Uterus (tissue), 4 donors: ENCODE results near the gene CTRB1. TPM values are rescaled to one million over a fixed set of nuclear protein-coding genes. Genes with fewer than 3 reads are reported as not detected.
"Not testable (repeated sequence)": the region's sequence is repeated elsewhere in the genome, so short reads cannot be mapped to it uniquely, and the experiment has no call there.

Experiments used
- DNase-seq, 2 donors: peaks; one replicate each; pipeline ENCODE4 v3.0.0-alpha.2; 2019 to 2020
- H3K27ac ChIP-seq, 2 donors: fragments of 200-600 bp; sonication (generic); 1 replicate in 1 of 2; 2 replicates in 1 of 2; pipeline ENCODE4 v1.5.1; 2016 to 2018
- H3K27me3 ChIP-seq, 2 donors: fragments of 200-600 bp; sonication (generic); one replicate each; pipeline ENCODE4 v1.5.1; 2018 to 2019; ENCODE audit warnings: control low read depth in 1 of 2
- H3K36me3 ChIP-seq, 2 donors: fragments of 200-600 bp; sonication (generic); one replicate each; pipeline ENCODE4 v1.5.1; 2019; ENCODE audit warnings: control low read depth in 1 of 2
- H3K4me1 ChIP-seq, 2 donors: fragments of 200-600 bp; sonication (generic); one replicate each; pipeline ENCODE4 v1.5.1; 2018 to 2019; ENCODE audit warnings: control low read depth in 1 of 2
- H3K4me3 ChIP-seq, 2 donors: fragments of 200-600 bp; sonication (generic); 1 replicate in 1 of 2; 2 replicates in 1 of 2; pipeline ENCODE4 v1.5.1; 2018 to 2019; ENCODE audit warnings: mild to moderate bottlenecking in 1 of 2
- H3K9me3 ChIP-seq, 2 donors: fragments of 200-600 bp; sonication (generic); one replicate each; pipeline ENCODE4 v1.5.1; 2019; ENCODE audit warnings: control low read depth in 1 of 2
- POLR2A ChIP-seq, 2 donors: fragments of 450-650 bp; IDR thresholded peaks; one replicate each; pipeline ENCODE4 v1.6.1; 2016; ENCODE audit warnings: antibody characterized with exemption in 2 of 2, mild to moderate bottlenecking in 1 of 2, moderate library complexity in 1 of 2
- intact Hi-C: fragments of 100-400 bp; cut with DNase I; formaldehyde crosslinking; loops from one replicate; pipeline ENCODE4 v1.15.1; 2023; ENCODE audit warnings: low total_unique reads
- total RNA-seq, 4 donors: library from RNA; depleted of rRNA in 3 of 4; stranded (reverse); fragments of >200 nt in 3 of 4; gene quantifications; one replicate each; pipeline versions ENCODE4 v1.1.0 to v1.2.4, GENCODE V29; 2014 to 2023
- TF ChIP-seq, protein P1 (sequence below), 4 experiments: fragments of 200-600 bp in 2 of 4; fragments of 450-650 bp in 2 of 4; sonication (generic) in 2 of 4; IDR thresholded peaks; one replicate each; pipeline ENCODE4 v1.5.1; 2016 to 2019; ENCODE audit warnings: antibody characterized with exemption in 4 of 4, mild to moderate bottlenecking in 2 of 4, moderate library complexity in 1 of 4
- donor health status: DM: yes; HTN: yes; CAD: no.

The CTRB1 gene
- total RNA-seq, 4 donors from 2014 or later = not detected

- H3K9me3 ChIP-seq = no peaks in the 10 kb centered on the region
- intact Hi-C loops = no loop called here
These were observed 3.5 kb downstream of the CTRB1 start for GRCh38 chr16:75222271-75222783.

DNA sequence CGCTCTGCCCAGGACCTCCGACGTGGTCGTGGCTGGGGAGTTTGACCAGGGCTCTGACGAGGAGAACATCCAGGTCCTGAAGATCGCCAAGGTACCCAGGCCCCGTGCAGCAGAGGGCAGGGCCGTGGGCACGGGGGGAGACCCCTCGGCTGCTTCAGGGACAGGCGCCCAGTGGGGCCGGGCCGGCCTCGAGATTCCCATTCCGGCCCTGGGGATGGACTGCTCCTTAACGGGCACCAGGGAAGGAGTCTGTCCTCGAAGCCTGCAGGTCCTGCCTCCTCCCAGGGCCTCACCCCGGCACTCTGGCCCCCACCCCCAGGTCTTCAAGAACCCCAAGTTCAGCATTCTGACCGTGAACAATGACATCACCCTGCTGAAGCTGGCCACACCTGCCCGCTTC, 4.3 kb downstream of the CTRB1 start:
- H3K4me1 ChIP-seq, intact Hi-C loops, H3K36me3 ChIP-seq, DNase-seq, H3K27ac ChIP-seq, H3K27me3 ChIP-seq, H3K9me3 ChIP-seq, H3K4me3 ChIP-seq: not testable (repeated sequence)

More at GRCh38 chr16:75222271-75222783, 3.5 kb downstream of the CTRB1 start:
- Histone ChIP-seq H3K4me3 (no peak overlapping the region), H3K36me3 (no peaks in the 10 kb centered on the region), H3K27me3 (no peaks in the 10 kb centered on the region), H3K27ac (no peak overlapping the region), H3K4me1 (no peaks in the 10 kb centered on the region)
- peak; percentile 22 to 49 for DNase-seq
- TF ChIP-seq POLR2A (IDR thresholded peaks at IDR 0.05) = no peak
- TF ChIP-seq, protein P1, sequence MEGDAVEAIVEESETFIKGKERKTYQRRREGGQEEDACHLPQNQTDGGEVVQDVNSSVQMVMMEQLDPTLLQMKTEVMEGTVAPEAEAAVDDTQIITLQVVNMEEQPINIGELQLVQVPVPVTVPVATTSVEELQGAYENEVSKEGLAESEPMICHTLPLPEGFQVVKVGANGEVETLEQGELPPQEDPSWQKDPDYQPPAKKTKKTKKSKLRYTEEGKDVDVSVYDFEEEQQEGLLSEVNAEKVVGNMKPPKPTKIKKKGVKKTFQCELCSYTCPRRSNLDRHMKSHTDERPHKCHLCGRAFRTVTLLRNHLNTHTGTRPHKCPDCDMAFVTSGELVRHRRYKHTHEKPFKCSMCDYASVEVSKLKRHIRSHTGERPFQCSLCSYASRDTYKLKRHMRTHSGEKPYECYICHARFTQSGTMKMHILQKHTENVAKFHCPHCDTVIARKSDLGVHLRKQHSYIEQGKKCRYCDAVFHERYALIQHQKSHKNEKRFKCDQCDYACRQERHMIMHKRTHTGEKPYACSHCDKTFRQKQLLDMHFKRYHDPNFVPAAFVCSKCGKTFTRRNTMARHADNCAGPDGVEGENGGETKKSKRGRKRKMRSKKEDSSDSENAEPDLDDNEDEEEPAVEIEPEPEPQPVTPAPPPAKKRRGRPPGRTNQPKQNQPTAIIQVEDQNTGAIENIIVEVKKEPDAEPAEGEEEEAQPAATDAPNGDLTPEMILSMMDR (IDR thresholded peaks at IDR 0.05) = no peak

DNA sequence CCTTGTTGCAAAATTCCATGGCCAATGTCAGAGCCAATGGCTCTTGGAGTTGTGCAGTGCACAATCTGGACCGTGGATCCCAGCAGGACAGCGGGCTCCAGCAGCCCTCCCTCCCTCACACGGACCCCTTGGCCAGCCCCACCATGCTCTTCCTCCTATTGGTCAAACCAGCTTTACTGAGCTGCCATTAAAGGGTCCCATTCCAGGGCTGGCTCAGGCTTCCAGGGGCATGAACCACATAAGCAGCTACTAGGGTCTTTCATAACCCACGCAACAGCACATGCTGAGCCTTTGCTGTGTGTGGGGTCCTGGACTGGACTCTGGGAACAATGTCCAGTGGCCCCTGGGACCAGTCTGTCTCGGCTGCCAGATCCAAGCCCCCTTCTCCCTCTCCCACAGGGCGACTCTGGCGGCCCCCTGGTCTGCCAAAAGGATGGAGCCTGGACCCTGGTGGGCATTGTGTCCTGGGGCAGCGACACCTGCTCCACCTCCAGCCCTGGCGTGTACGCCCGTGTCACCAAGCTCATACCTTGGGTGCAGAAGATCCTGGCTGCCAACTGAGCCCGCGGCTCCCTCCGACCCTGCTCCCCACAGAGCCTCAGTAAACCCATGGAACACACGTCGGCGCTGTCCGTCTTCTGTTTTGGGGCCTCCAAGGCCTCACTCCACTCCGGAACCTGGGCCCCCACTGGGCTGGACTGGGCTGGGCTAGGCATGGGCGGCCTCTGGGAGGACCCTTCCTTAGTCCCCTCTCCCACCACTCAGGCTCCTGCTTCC, 5.7 kb downstream of the CTRB1 start:
- Histone ChIP-seq H3K4me3 (no peak overlapping the region), H3K27ac (no peak overlapping the region), H3K36me3 (no peaks in the 10 kb centered on the region), H3K9me3 (no peaks in the 10 kb centered on the region), H3K4me1 (no peaks in the 10 kb centered on the region), H3K27me3 (no peaks in the 10 kb centered on the region)
- no peak for TF ChIP-seq POLR2A (IDR thresholded peaks at IDR 0.05)
- TF ChIP-seq, protein P1 (IDR thresholded peaks at IDR 0.05) = no peak
- DNase-seq = peak in 1 of 2 donors; percentile 17
- intact Hi-C loops = no loop called here

GRCh38 chr16:75225092-75225491, 6.3 kb downstream of the CTRB1 start:
- Histone ChIP-seq H3K36me3 (no peaks in the 10 kb centered on the region), H3K27ac (no peak overlapping the region), H3K27me3 (no peaks in the 10 kb centered on the region), H3K9me3 (no peaks in the 10 kb centered on the region), H3K4me1 (no peaks in the 10 kb centered on the region), H3K4me3 (no peak overlapping the region)
- intact Hi-C loops = no loop called here
- DNase-seq = peak in 1 of 2 donors; percentile 17
- TF ChIP-seq, protein P1 (IDR thresholded peaks at IDR 0.05) = no peak
- no peak for TF ChIP-seq POLR2A (IDR thresholded peaks at IDR 0.05)

- TF ChIP-seq POLR2A (IDR thresholded peaks at IDR 0.05) = no peak
- TF ChIP-seq, protein P1 (IDR thresholded peaks at IDR 0.05) = no peak
- intact Hi-C loops = no loop called here
- Histone ChIP-seq H3K9me3 (no peaks in the 10 kb centered on the region), H3K36me3 (no peaks in the 10 kb centered on the region), H3K27me3 (no peaks in the 10 kb centered on the region), H3K27ac (no peak overlapping the region), H3K4me1 (no peaks in the 10 kb centered on the region), H3K4me3 (no peak overlapping the region)
- peak; percentile 17 to 22 for DNase-seq
These were observed 7.1 kb downstream of the CTRB1 start for GRCh38 chr16:75225678-75226515.
